ENCODE results near the gene FGD2. TPM values are rescaled to one million over a fixed set of nuclear protein-coding genes. Genes with fewer than 3 reads are reported as not detected.

Gene FGD2
- total RNA-seq = not detected in 2 replicates

GRCh38 chr6:37005061-37005810, at the start of gene FGD2:
TSS of gene FGD2 (plus strand) at chr6:37005655. CDS start at chr6:37005818, 163 bp downstream.

GRCh38 chr6:36985808-36986703, 19.4 kb upstream of the FGD2 start, which contains the start of gene MTCH1:
TSS of gene MTCH1 (minus strand) at chr6:36986196. CDS start at chr6:36986173, 23 bp downstream.

Other genes starting within 250 kb of the FGD2 start
- gene CPNE5, start 166.2 kb upstream of the FGD2 start, total RNA-seq = 0.31 and 0.40 TPM in 2 replicates
- gene PPIL1, start 130.9 kb upstream of the FGD2 start, total RNA-seq = 20.7 and 29.1 TPM in 2 replicates
- gene C6orf89, start 119.7 kb upstream of the FGD2 start, total RNA-seq = 37.8 and 43.8 TPM in 2 replicates
- gene PI16, start 50.9 kb upstream of the FGD2 start, total RNA-seq = under 0.01 and 0.19 TPM in 2 replicates
- gene MTCH1, start 19.5 kb upstream of the FGD2 start, total RNA-seq = 197 and 223 TPM in 2 replicates
- 3.7 and 6.0 TPM in 2 replicates for gene PIM1, start 164.5 kb downstream of the FGD2 start, total RNA-seq